Mucosa of gallbladder (tissue), 1 donor: ENCODE measurements around the gene LAS1L. TPM values are rescaled to one million over a fixed set of nuclear protein-coding genes. Genes with fewer than 3 reads are reported as not detected.
"Not testable (repeated sequence)": the region's sequence is repeated elsewhere in the genome, so short reads cannot be mapped to it uniquely, and the experiment has no call there.

Source experiments
- DNase-seq: peaks from one replicate; pipeline ENCODE4 v3.0.0-alpha.2; 2020; ENCODE audit warnings: low spot score
- total RNA-seq: library from RNA; stranded (reverse); gene quantifications from one replicate; pipeline ENCODE4 v1.2.1, GENCODE V29; 2021
- donor health status: DM: no; HTN: no; CAD: no.

Gene LAS1L
- total RNA-seq, 1 donor from 2014 or later: 24.6 TPM

DNA sequence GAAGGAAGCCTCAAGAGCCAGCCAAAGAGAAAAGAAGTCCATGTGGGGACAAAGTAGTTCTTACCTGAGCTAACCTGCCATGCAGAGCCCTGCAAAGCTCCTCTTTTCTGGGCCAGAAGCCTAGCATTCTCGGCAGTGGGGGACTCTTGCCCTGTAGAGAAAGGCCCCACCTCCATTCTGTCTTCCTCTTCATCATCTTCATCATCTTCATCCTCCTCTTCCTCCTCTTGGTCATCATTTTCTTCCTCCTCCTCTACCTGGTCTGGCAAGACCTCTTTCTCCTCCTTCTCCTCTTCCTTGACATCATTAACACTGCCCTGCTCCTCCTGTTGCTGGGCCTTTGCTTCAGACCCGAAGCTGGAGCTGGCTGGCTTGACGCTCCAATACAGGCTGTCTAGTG, 16.7 kb downstream of the LAS1L start:
- no peak for DNase-seq

DNA sequence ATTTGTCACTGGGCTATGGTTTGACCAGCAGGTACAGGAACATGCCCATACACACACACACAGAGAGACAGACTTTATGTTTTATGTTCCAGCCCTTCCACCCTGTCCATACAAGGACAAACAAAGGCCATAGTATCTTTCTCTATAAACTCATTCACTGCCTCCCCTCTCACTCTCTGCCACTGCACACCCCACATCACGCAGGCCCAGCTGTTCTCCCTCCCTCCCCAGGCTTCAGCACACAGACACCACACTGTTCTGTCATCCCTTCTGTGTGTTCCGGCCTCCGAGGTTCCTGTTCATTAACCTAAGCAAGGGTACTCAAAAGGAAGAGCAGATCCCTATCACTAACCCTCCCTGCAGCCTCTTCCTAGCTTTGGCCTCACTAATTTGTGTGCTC, 17.8 kb downstream of the LAS1L start:
- no peak for DNase-seq

GRCh38 chrX:65513610-65514009, 21.0 kb downstream of the LAS1L start:
- no peak for DNase-seq

GRCh38 chrX:65509400-65509799, 25.2 kb downstream of the LAS1L start:
- no peak for DNase-seq

DNA sequence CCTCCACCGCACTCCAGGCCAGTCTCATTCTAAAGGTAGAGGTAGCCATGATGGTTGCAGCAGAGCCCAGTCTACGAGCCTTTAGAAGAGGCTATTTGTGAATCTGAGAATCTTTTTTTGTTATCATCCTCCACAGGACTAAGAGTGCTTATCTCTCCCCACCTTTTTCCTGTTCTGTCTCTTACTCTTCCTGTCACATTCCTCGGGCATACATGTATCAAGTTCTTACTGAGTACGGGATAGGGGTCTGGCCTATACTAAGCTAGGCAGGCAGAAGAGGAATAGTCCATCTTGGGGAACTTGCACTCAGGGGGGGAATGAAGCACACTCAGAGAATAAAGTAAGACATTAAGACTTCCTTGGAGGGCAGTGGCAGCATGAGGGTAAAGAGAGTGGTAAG, 25.7 kb downstream of the LAS1L start:
- no peak for DNase-seq

GRCh38 chrX:65502618-65503017, 32.0 kb downstream of the LAS1L start:
- no peak for DNase-seq

- DNase-seq: no peak
These were observed 41.2 kb downstream of the LAS1L start for GRCh38 chrX:65493431-65493830.

- no peak for DNase-seq
These were observed 43.0 kb downstream of the LAS1L start for GRCh38 chrX:65491620-65492019.

- DNase-seq: no peak
These were observed 46.1 kb downstream of the LAS1L start for GRCh38 chrX:65488495-65488894.

DNA sequence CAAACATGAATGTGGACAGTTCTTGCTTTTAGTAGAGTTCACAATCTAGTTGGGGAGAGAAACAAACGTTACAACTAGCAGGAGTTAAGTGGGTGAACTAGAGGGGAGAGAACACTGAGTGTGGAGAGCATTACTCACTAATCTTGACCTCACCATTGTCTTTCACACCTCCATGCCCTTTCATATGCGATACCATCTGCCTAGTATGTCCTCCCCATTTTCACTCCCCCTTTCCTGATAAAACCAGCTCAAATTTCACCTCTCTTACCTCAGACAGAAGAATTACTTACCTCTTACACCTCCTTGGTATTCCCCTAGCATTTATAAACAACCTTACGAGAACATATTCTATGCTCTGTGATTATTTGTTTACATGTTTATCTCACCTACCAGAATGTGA, 53.6 kb downstream of the LAS1L start:
- no peak for DNase-seq

DNA sequence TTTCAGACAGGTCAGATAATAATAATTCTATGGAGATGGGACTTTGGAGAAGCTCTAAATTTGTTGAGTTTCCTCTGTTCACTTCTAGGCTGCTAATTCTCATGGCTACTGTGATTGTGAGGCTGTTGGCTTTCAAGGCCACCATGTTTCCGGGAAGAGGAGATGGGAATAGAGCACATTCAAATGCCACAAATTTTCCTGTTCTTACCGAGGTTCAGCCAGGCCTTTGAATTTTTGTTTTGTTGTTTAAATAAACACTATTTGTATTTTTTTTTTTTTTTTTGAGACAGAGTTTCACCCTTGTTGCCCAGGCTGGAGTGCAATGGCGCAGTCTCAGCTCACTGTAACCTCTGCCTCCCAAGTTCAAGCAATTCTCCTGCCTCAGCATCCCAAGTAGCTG, 55.5 kb downstream of the LAS1L start:
- not testable (repeated sequence) for DNase-seq

GRCh38 chrX:65476564-65476963, 58.0 kb downstream of the LAS1L start:
- no peak for DNase-seq

DNA sequence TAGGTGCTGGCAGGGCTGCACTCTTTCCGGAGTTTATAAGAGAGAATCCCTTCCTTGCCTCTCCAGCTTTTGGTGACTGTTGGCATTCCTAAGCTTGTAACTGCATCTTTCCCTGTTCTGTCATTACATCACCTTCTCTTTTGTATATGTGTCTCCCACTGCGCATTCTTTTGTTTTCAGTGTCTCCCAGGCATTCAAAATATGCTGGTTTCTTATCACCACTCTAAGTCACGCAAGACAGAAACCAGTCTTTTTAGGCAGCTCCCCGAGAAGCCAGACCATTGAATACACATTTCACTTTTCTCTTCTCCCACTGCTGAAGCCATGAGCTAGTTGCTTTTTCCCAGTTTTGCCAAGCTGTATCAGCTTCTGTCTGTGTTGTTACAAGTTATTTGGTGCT, 71.0 kb downstream of the LAS1L start:
- DNase-seq: no peak

Other genes starting within 250 kb of the LAS1L start
- gene MSN, start 132.9 kb upstream of the LAS1L start, total RNA-seq: 138 TPM